Testis (tissue), 5 donors: ENCODE measurements around the gene NECAP2. TPM values are rescaled to one million over a fixed set of nuclear protein-coding genes. Genes with fewer than 3 reads are reported as not detected.

Source experiments
- DNase-seq: peaks from one replicate; pipeline ENCODE4 v3.0.0-alpha.2; 2019
- H3K27ac ChIP-seq, 2 donors: fragments of 200-600 bp; sonication (generic); one replicate each; pipeline ENCODE4 v1.5.1; 2019
- H3K27me3 ChIP-seq: fragments of 200-600 bp; sonication (generic); one replicate; pipeline ENCODE4 v1.5.1; 2019
- H3K36me3 ChIP-seq: fragments of 200-600 bp; sonication (generic); one replicate; pipeline ENCODE4 v1.5.1; 2017; ENCODE audit warnings: low read depth; ENCODE audit errors: missing control alignments
- H3K4me1 ChIP-seq: fragments of 200-600 bp; sonication (generic); one replicate; pipeline ENCODE4 v1.5.1; 2019
- H3K4me3 ChIP-seq, 2 donors: fragments of 200-600 bp; sonication (generic); one replicate each; pipeline ENCODE4 v1.5.1; 2017 to 2019
- H3K9me3 ChIP-seq: fragments of 200-600 bp; sonication (generic); one replicate; pipeline ENCODE4 v1.5.1; 2017
- POLR2A ChIP-seq: fragments of 450-650 bp; IDR thresholded peaks from one replicate; pipeline ENCODE4 v1.6.1; 2017; ENCODE audit warnings: antibody characterized with exemption, mild to moderate bottlenecking, moderate library complexity
- WGBS, 2 donors: methylation state at CpG; one replicate each; pipeline ENCODE4 v1.1.5; 2018; 5-methylcytosine and 5-hydroxymethylcytosine counted together
- intact Hi-C: fragments of 100-400 bp; cut with DNase I; formaldehyde crosslinking; loops from one replicate; pipeline ENCODE4 v1.15.1; 2023; ENCODE audit warnings: low total_unique reads
- long read RNA-seq, 2 donors: transcript quantifications; one replicate each; lab custom pipeline, GENCODE V29; 2026
- polyA plus RNA-seq: library from polyadenylated mRNA; stranded (reverse); fragments of 350-450 nt; fragmentation: Illumina TruSeq; extraction: RNeasy Lipid Tissue Mini Kit (QIAGEN cat#74804); gene quantifications from one replicate; pipeline ENCODE4 v1.2.3, GENCODE V29; 2014; ENCODE audit warnings: low read depth, low replicate concordance; ENCODE audit not compliant: insufficient read depth
- total RNA-seq, 2 donors: library from RNA; depleted of rRNA; stranded (reverse); fragments of >200 nt; gene quantifications; one replicate each; pipeline ENCODE4 v1.2.3, GENCODE V29; 2016
- TF ChIP-seq, protein P1 (sequence below), 3 experiments: fragments of 450-650 bp in 2 of 3; fragments of 200-600 bp in 1 of 3; sonication (generic) in 1 of 3; IDR thresholded peaks; one replicate each; pipeline ENCODE4 v1.5.1; 2016 to 2019; ENCODE audit warnings: antibody characterized with exemption in 3 of 3, mild to moderate bottlenecking in 2 of 3, moderate library complexity in 1 of 3

Gene NECAP2
- total RNA-seq (100 to 1,000 TPM in 1 of 2 donors, 10 to 100 TPM in 1; 96.8 to 113 TPM), polyA plus RNA-seq (88.2 TPM)
- long read RNA-seq, donor 1, transcript NECAP2-201 (8 exons, 2,070 nt) = major isoform, 23 of 49 reads
- long read RNA-seq, donor 1, transcript NECAP2-211 (2 exons, 550 nt) = minor isoform, 10 of 49 reads
- long read RNA-seq, donor 1, partial matches to known transcripts = 5 of 49 reads
- long read RNA-seq, donor 1, other reads (novel, unspliced or antisense) = 9 of 49 reads
- long read RNA-seq, donor 2, transcript NECAP2-201 (8 exons, 2,070 nt) = major isoform, 8 of 25 reads
- long read RNA-seq, donor 2, partial matches to known transcripts = 6 of 25 reads
- long read RNA-seq, donor 2, other reads (novel, unspliced or antisense) = 7 of 25 reads

- Histone ChIP-seq H3K9me3 (no peaks in the 10 kb centered on the region), H3K4me1 (peaks cover 25% of the 10 kb centered on the region), H3K27ac (peak within 1 kb of the TSS; percentile 78 to 87), H3K27me3 (no peaks in the 10 kb centered on the region), H3K36me3 (no peaks in the 10 kb centered on the region), H3K4me3 (peak within 1 kb of the TSS; percentile 90 to 93)
- intact Hi-C loops = no loop called here
- WGBS, 2 donors = 0 to 1% methylated on average over 12 to 65 of the region's 68 CpGs
- peak; percentile 96 for DNase-seq
- no peak for TF ChIP-seq POLR2A
- TF ChIP-seq, protein P1, sequence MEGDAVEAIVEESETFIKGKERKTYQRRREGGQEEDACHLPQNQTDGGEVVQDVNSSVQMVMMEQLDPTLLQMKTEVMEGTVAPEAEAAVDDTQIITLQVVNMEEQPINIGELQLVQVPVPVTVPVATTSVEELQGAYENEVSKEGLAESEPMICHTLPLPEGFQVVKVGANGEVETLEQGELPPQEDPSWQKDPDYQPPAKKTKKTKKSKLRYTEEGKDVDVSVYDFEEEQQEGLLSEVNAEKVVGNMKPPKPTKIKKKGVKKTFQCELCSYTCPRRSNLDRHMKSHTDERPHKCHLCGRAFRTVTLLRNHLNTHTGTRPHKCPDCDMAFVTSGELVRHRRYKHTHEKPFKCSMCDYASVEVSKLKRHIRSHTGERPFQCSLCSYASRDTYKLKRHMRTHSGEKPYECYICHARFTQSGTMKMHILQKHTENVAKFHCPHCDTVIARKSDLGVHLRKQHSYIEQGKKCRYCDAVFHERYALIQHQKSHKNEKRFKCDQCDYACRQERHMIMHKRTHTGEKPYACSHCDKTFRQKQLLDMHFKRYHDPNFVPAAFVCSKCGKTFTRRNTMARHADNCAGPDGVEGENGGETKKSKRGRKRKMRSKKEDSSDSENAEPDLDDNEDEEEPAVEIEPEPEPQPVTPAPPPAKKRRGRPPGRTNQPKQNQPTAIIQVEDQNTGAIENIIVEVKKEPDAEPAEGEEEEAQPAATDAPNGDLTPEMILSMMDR (IDR thresholded peaks at IDR 0.05) = peak; percentile 85 to 94 (median 89)
Observed at GRCh38 chr1:16440470-16441281, at the start of gene NECAP2. Gene NECAP2 (plus strand): TSS chr1:16440724. CDS start chr1:16440762, 38 bp downstream.

GRCh38 chr1:16391411-16391810, 49.1 kb upstream of the NECAP2 start:
- Histone ChIP-seq H3K4me1 (peaks cover 11% of the 10 kb centered on the region), H3K4me3 (no peak overlapping the region), H3K27ac (no peak overlapping the region), H3K9me3 (no peaks in the 10 kb centered on the region), H3K27me3 (no peaks in the 10 kb centered on the region), H3K36me3 (no peaks in the 10 kb centered on the region)
- no peak for DNase-seq
- intact Hi-C loops = no loop called here
- no peak for TF ChIP-seq POLR2A
- TF ChIP-seq, protein P1 (IDR thresholded peaks at IDR 0.05) = no peak
- 71 to 93% methylated on average over 1 to 3 of the region's 3 CpGs for WGBS, 2 donors

DNA sequence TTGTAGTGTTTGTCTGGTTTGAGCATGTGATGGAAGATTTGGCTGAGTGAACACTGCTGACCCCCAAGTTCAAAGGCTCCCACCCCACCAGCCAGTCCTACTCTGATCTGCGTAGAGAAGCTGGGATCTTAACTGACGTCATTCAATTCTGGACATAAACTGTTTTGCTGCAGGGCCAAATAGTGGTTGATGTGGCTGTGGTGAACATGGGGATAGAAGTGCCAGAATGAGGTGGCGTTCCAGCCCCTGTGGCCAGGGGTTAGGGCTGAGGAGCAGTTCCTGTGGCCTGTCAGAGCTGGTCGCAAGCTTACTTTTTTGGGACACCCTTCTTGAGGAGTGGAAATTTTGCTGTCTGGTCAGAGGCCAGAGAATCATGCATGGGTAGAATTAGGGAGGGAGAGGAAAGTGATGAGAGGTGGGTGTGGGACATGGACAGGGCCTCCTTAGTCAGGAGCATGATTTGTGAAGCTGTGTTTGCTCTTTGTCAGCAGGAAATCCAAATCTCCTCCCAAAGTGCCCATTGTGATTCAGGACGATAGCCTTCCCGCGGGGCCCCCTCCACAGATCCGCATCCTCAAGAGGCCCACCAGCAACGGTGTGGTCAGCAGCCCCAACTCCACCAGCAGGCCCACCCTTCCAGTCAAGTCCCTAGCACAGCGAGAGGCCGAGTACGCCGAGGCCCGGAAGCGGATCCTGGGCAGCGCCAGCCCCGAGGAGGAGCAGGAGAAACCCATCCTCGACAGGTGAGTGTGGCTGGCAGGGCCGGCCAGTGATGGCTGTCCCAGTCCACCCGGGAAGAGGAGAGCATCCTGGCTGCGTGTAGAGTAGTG, 47.6 kb upstream of the NECAP2 start:
- no peak overlapping the region for H3K27ac ChIP-seq
- H3K4me3 ChIP-seq = no peak overlapping the region
- DNase-seq = no peak
- intact Hi-C loops = no loop called here
- no peak for TF ChIP-seq POLR2A
- TF ChIP-seq, protein P1 (IDR thresholded peaks at IDR 0.05) = no peak
- H3K36me3 ChIP-seq = no peaks in the 10 kb centered on the region
- peaks cover 3% of the 10 kb centered on the region for H3K4me1 ChIP-seq
- 72 to 83% methylated on average over 12 to 21 of the region's 21 CpGs for WGBS, 2 donors
- H3K27me3 ChIP-seq = no peaks in the 10 kb centered on the region
- no peaks in the 10 kb centered on the region for H3K9me3 ChIP-seq

DNA sequence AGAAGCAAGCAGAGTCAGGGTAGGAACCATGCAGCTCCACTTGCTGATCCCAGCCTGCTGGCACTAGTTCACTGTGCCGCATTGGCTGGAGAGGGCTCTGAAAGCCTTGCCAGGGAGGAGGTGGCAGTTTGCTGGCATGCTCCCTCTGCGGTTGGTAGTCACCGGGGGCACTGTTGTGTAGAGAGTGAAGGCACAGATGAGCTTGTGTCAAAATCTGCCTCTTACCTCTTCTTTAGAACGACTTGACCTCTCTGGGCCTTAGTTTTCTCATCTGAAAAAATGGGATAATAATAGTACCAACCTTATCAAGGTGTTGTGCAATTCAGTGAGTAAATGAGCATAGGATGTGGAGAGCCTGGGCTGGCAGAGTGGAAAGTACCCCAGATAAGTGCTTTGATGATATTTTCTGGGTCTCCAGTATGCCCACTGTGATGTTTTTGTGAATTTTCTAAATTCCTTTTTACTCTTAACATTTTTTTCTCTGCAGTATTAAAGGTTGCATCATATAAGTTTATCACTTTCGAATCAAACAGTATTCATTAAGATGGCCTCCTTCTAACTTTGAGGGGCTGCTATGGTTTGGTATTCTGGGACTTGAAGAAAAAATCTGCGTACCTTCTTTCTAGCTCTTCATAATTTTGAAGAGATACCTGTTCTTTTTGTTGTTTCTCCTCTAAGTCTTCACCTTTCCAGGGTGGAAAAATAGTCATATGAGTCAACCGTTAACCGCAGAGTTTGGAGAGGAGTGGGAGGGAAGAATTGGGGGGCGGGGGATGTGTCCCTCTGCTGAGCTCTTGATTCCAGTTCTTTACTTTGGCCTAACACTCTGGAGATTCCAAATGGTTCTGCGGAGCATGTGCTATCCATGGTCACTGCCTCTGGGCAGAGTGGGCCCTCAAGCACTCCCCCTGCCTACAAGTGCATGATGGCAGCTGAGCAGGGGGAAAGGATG, 46.7 kb upstream of the NECAP2 start:
- no peak for DNase-seq
- 80 to 88% methylated on average over 10 of the region's 10 CpGs for WGBS, 2 donors
- Histone ChIP-seq H3K27ac (no peak overlapping the region), H3K9me3 (no peaks in the 10 kb centered on the region), H3K27me3 (no peaks in the 10 kb centered on the region), H3K4me1 (peaks cover 3% of the 10 kb centered on the region), H3K4me3 (no peak overlapping the region), H3K36me3 (no peaks in the 10 kb centered on the region)
- TF ChIP-seq POLR2A = no peak
- intact Hi-C loops = no loop called here
